ENCODE results near the gene RSRP1. TPM values are rescaled to one million over a fixed set of nuclear protein-coding genes. Genes with fewer than 3 reads are reported as not detected.

RSRP1 gene
- total and polyA plus RNA-seq, 2 of the 8 experiments (the other 6 are each of a cell fraction or from before 2014, with no cell fraction given), result 32.9 to 59.4 TPM

GRCh38 chr1:25205786-25206185, 41.5 kb downstream of the RSRP1 start:
- Histone ChIP-seq H3K36me3 (ENCODE audit: control insufficient read depth in 2 of 4, insufficient read depth in 4 of 4, low read length in 3 of 4) (no peaks in the 10 kb centered on the region), H2AK5ac (ENCODE audit: low read depth, low read length) (no peak overlapping the region), H4K20me1 (replicated peaks in 1 of 2; ENCODE audit: control insufficient read depth in 1 of 2, insufficient read depth in 2 of 2, low read length in 2 of 2) (no peaks in the 10 kb centered on the region), H3K9ac (replicated peaks in 1 of 4; ENCODE audit: extremely low read depth in 1 of 4, low read depth in 3 of 4, low read length in 3 of 4) (no peak overlapping the region), H3K79me1 (ENCODE audit: low read depth, low read length) (no peaks in the 10 kb centered on the region), H4K91ac (replicated peaks; ENCODE audit: insufficient read length, low read length) (no peak overlapping the region), H3K27me3 (replicated peaks in 1 of 4; ENCODE audit: control insufficient read depth in 3 of 4, extremely low read depth in 1 of 4, insufficient read depth in 3 of 4, low read length in 3 of 4) (no peaks in the 10 kb centered on the region), H3K4ac (replicated peaks; ENCODE audit: insufficient read length, low read depth, low read length) (no peak overlapping the region), H2AFZ (ENCODE audit: low read length) (no peak overlapping the region), H3K14ac (ENCODE audit: insufficient read length) (no peak overlapping the region), H3K4me2 (ENCODE audit: insufficient read depth in 1 of 2, low read depth in 2 of 2, low read length in 2 of 2) (no peak overlapping the region), H3K18ac (ENCODE audit: extremely low read depth, low read length) (no peak overlapping the region), H3K23me2 (ENCODE audit: low read depth, low read length) (no peaks in the 10 kb centered on the region), H3K4me1 (replicated peaks in 1 of 4; ENCODE audit: control insufficient read depth in 3 of 4, insufficient read depth in 4 of 4, low read length in 3 of 4) (no peaks in the 10 kb centered on the region; a peak in 1 of 7 replicates), H2BK12ac (ENCODE audit: low read depth, low read length) (no peak overlapping the region), H2BK20ac (ENCODE audit: low read length) (no peak overlapping the region), H3K4me3 (ENCODE audit: extremely low read depth in 1 of 4, insufficient read depth in 2 of 4, low read depth in 3 of 4, low read length in 4 of 4) (no peak overlapping the region), H2BK5ac (ENCODE audit: low read depth, low read length) (no peak overlapping the region), H3K27ac (ENCODE audit: low read depth, low read length) (no peak overlapping the region), H4K8ac (ENCODE audit: extremely low read depth, insufficient read depth, low read length) (no peak overlapping the region), H2BK120ac (replicated peaks; ENCODE audit: low read depth, low read length) (no peak overlapping the region), H3K23ac (ENCODE audit: insufficient read length) (no peak overlapping the region), H3K9me3 (ENCODE audit: insufficient read depth in 2 of 2, low read depth in 1 of 2, low read length in 1 of 2) (no peaks in the 10 kb centered on the region), H2BK15ac (ENCODE audit: low read length) (no peak overlapping the region), H3K56ac (replicated peaks; ENCODE audit: insufficient read length, low read depth, low read length) (no peak overlapping the region), H4K5ac (ENCODE audit: insufficient read length, low read depth, low read length) (no peak overlapping the region), H3K79me2 (ENCODE audit: control insufficient read depth in 1 of 2, insufficient read depth in 2 of 2, low read length in 2 of 2) (no peaks in the 10 kb centered on the region)
- ChIA-PET POLR2A (ENCODE audit: partially characterized antibody) (interaction anchor here (1.2 kb wide), 1 partner anchor 26 kb away, joined by 5 read pairs; the partner anchor contains the start of gene SYF2), CTCF (ENCODE audit: partially characterized antibody) (interaction anchor here (0.6 to 5.2 kb wide), 36 partner anchors 8 to 358 kb away, joined by 3 to 50 read pairs (median 4); no protein-coding TSS in a partner anchor)
- no peak for FAIRE-seq
- WGBS, 2 experiments (ENCODE audit: extremely low coverage in 1 of 2, insufficient coverage in 1 of 2, insufficient read length in 1 of 2, insufficient replicate concordance in 2 of 2, low coverage in 1 of 2, low lambda C conversion rate in 2 of 2, missing lambda C conversion rate in 1 of 2), result 92% methylated on average over 5 of the region's 5 CpGs; no CpG with 5 or more reads in 1 of the 2 experiments
- DNase-seq (ENCODE audit: low read depth in 1 of 2, low spot score in 2 of 2), result no peak
- TF ChIP-seq RXRA (IDR thresholded peaks at IDR 0.05; ENCODE audit: insufficient read depth, low read depth, low read length) (no peak), BRCA1 (IDR thresholded peaks at IDR 0.05; ENCODE audit: low read depth, low read length) (no peak)
